Peyer's patch (tissue), 4 donors: ENCODE data around the gene NUTM2B. TPM values are rescaled to one million over a fixed set of nuclear protein-coding genes. Genes with fewer than 3 reads are reported as not detected.
"Not testable (repeated sequence)": the region's sequence is repeated elsewhere in the genome, so short reads cannot be mapped to it uniquely, and the experiment has no call there.

Experiments
- DNase-seq, 3 donors: peaks; one replicate each; pipeline ENCODE4 v3.0.0-alpha.2; 2017 to 2019
- H3K27ac ChIP-seq, 4 donors: fragments of 200-600 bp; sonication (generic); one replicate each; pipeline ENCODE4 v1.5.1; 2016 to 2019
- H3K27me3 ChIP-seq, 2 donors: fragments of 200-600 bp; sonication (generic); one replicate each; pipeline ENCODE4 v1.5.1; 2019
- H3K36me3 ChIP-seq, 3 donors: fragments of 200-600 bp; sonication (generic); one replicate each; pipeline ENCODE4 v1.5.1; 2016 to 2019
- H3K4me1 ChIP-seq, 4 donors: fragments of 200-600 bp; sonication (generic); one replicate each; pipeline ENCODE4 v1.5.1; 2016 to 2019
- H3K4me3 ChIP-seq, 4 donors: fragments of 200-600 bp; sonication (generic); 1 replicate in 3 of 4; 2 replicates in 1 of 4; pipeline ENCODE4 v1.5.1; 2016 to 2019; ENCODE audit warnings: mild to moderate bottlenecking in 1 of 4
- H3K9me3 ChIP-seq, 4 donors: fragments of 200-600 bp; sonication (generic); one replicate each; pipeline ENCODE4 v1.5.1; 2016 to 2019; ENCODE audit warnings: mild to moderate bottlenecking in 1 of 4
- total RNA-seq, 4 donors: library from RNA; depleted of rRNA; stranded (reverse); fragments of >200 nt; gene quantifications; one replicate each; pipeline ENCODE4 v1.1.0, GENCODE V29; 2016

NUTM2B gene, protein sequence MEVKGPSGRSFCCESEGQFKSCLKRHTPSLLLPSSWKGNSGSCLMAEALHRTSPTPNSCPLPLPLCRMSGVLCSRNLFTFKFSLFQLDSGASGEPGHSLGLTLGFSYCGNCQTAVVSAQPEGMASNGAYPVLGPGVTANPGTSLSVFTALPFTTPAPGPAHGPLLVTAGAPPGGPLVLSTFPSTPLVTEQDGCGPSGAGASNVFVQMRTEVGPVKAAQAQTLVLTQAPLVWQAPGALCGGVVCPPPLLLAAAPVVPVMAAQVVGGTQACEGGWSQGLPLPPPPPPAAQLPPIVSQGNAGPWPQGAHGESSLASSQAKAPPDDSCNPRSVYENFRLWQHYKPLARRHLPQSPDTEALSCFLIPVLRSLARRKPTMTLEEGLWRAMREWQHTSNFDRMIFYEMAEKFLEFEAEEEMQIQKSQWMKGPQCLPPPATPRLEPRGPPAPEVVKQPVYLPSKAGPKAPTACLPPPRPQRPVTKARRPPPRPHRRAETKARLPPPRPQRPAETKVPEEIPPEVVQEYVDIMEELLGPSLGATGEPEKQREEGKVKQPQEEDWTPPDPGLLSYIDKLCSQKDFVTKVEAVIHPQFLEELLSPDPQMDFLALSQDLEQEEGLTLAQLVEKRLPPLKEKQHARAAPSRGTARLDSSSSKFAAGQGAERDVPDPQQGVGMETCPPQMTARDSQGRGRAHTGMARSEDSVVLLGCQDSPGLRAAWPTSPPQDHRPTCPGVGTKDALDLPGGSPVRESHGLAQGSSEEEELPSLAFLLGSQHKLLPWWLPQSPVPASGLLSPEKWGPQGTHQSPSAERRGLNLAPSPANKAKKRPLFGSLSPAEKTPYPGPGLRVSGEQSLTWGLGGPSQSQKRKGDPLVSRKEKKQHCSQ
- 1 to 10 TPM in 1 of 4 donors, under 1 TPM in 1, not detected in 2; 0.94 to 3.3 TPM for total RNA-seq

DNA sequence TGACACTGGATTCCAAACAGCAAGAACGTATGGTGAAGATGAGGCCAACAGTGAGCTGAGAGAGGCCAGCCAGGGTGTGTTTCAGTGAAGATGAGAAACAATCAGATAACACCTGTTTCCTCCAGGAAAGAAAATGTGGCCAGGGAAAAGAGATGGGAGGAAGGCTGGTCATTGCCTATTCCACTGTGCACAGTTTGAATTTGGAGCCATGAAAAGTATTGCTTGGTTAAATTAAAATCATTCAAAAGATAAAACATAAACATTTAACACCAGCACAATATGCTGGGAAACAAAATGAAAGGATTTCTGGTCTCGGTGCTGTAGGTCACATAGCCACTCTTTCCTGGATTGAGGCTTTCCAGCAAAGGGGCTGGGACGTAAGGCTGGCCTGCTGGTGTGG is at the start of gene NUTM2B:
Gene NUTM2B, plus strand, starts transcription at position 301 of the 400 bp plus-strand sequence. CDS start 383 bp downstream, outside the sequence.
- H3K4me1 ChIP-seq, H3K27ac ChIP-seq, H3K9me3 ChIP-seq, H3K27me3 ChIP-seq, H3K4me3 ChIP-seq, H3K36me3 ChIP-seq, DNase-seq: not testable (repeated sequence)

DNA sequence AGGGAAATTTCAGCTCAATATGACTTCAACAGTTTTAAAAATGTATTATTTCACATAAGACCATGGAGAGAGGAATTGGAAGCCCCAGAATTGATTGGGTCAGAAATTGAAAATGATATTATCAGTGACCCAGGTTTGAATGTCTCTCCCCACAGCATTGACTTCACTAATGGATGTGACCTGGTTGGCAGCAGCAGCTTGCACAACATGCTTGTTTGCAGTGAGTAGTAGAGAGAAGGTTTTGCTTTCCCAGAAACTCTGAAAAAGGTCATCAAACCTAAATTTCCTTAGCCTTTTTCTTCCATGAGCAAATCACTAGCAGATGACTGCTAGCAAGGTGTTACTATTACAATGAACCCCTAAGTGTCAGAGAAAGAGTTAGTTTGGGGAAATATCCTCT is 39.7 kb upstream of the NUTM2B start:
- H3K36me3 ChIP-seq, H3K4me3 ChIP-seq: not testable (repeated sequence)

DNA sequence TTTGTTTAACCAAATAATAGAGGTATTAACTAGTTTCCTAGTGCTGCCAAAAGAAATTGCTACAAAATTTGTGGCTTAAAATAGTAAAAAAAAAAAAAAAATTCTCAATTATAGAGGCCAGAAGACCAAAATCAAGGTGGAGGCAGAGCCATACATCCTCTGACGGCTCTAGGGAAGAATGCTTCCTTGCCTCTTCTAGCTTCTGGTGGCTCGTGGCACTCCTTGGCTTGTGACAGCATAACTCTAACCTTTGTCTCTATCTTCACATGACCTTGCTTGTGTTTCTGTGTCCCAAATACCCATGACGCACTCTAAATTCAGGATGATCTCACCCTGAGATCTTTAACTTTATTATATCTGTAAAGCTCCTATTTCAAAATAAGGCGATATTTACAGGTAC is 38.3 kb upstream of the NUTM2B start:
- not testable (repeated sequence) for H3K27ac ChIP-seq, H3K27me3 ChIP-seq, H3K36me3 ChIP-seq, H3K9me3 ChIP-seq, H3K4me3 ChIP-seq, DNase-seq, H3K4me1 ChIP-seq

More for the DNA sequence above, 39.7 kb upstream of the NUTM2B start:
- H3K27me3 ChIP-seq, DNase-seq, H3K27ac ChIP-seq, H3K4me1 ChIP-seq, H3K9me3 ChIP-seq: not testable (repeated sequence)

DNA sequence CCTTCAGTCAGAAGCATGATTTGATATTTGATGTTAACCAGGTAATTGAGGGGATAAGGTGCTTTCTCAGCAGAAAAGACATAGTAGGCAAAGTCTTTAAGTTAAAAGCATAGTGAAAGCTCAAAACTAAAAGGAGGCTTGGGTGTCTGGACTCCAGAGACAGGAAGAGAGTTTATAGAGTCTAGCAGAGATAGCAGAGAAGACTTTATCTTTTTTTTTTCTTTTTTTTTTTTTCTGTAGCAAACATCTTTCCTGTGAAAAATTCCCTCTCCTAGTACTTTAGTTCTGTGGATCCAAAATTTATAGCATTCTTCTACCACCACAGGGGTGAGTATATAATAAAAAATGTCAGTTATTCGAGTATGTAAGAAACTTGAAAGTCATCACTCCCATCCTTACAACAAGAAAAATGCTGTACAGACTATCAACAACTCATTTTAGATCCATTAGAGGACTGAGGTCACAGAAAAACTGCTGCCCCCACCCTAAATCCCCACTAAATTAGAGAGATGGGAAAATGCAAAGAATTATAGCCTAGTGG is 33.7 kb upstream of the NUTM2B start:
- not testable (repeated sequence) for DNase-seq, H3K36me3 ChIP-seq, H3K27me3 ChIP-seq, H3K27ac ChIP-seq, H3K9me3 ChIP-seq, H3K4me3 ChIP-seq, H3K4me1 ChIP-seq

DNA sequence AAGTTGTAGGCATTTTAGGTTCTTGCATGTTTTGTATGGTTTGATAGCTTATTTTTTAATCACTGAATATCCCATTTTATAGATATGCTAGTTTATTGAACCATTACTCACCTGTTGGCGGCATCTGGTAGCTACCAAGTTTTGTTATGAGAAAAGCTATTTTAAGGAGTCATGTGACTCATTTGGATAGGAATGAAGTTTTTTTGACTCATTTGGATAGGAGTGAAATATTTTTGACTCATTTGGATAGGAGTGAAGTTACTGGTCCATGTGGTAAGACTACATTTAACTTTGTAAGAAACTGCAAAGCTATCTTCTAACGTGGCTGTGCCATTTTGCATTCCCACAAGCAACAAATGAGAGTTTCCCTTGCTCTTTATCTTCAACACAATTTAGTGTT is 28.1 kb upstream of the NUTM2B start:
- not testable (repeated sequence) for H3K9me3 ChIP-seq, H3K4me3 ChIP-seq, H3K27me3 ChIP-seq, H3K27ac ChIP-seq, H3K36me3 ChIP-seq, H3K4me1 ChIP-seq, DNase-seq

DNA sequence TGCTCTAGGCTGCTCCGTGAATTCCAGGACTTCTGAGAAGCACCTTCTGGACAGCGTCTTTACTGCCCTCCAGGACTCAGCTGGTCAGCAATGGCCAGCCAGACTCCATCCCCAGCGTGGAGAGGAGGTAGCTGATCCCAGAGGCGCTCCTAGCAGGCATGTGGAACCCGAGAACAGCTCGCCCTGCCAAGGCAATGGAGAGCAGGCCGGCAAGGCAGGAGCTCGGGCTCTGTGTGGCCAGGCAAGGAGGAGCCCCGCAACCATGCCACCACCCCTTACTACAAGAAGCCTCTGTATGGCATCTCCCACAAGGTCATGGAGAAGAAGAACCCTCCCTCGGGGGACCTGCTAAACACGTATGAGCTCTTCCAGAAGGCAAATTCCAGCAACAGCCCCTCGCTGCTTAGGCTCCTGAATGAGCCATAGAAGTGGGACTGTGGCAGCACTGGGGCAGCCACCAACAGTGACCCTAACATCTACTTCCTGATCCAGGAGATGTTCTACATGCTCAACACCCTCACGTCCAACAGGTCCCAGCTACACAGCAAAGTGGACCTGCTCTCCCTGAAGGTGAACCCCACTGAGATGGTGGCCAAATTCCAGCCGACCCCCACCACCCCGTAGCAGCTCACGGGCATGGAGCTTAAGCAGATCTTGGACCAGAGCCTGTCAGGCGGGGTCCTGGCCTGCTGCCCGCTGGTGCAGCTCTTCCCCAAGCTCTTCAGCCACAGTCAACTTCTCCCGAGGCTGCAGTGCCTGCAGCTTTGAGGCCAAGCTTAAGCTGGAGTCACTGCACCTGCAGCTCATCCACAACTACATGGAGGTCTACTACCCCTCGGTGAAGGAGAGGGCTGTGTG is 19.8 kb upstream of the NUTM2B start:
- H3K27me3 ChIP-seq, H3K9me3 ChIP-seq, H3K4me3 ChIP-seq, H3K4me1 ChIP-seq, H3K27ac ChIP-seq, DNase-seq: not testable (repeated sequence)
- H3K36me3 ChIP-seq = peaks cover 0 to 12% (median 0%) of the 10 kb centered on the region in 3 donors

DNA sequence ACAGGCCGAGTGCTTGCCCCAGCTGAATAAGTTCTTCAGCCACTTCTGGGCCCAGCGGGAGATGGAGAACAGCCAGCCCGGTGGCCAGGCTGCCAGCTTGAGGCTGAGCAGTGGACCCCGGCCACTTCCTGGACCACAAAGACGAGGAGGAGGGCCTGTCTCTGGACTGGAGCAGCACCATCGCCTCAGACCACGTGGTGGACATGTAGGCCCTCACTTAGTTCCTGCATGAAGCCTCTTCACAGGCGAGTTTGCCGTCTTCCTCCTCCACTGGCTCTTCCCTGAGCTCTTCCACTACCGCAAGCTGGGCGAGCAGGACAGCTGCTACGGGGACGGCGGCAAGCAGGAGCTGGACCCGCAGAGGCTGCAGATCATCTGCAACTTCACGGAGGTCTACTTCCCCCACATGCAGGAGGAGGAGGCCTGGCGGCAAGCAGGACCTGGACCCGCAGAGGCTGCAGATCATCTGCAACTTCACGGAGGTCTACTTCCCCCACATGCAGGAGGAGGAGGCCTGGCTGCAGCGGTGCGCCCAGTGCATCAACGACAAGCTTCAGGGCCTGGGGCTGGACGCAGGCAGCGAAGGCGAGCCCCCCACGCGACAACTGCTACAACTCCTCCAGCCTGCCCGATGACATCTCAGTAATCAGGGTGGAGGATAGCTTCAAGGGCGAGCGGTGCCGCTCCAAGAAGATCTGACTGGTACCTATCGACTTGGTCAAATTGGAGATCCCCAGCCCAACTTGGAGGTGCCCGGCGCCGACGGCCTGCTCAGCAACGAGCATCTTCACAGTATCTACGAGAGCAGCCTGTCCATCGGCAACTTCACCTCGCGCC is 18.9 kb upstream of the NUTM2B start:
- peaks cover 0 to 12% (median 0%) of the 10 kb centered on the region in 3 donors for H3K36me3 ChIP-seq
- not testable (repeated sequence) for H3K27me3 ChIP-seq, H3K27ac ChIP-seq, H3K4me3 ChIP-seq, H3K9me3 ChIP-seq, DNase-seq, H3K4me1 ChIP-seq

DNA sequence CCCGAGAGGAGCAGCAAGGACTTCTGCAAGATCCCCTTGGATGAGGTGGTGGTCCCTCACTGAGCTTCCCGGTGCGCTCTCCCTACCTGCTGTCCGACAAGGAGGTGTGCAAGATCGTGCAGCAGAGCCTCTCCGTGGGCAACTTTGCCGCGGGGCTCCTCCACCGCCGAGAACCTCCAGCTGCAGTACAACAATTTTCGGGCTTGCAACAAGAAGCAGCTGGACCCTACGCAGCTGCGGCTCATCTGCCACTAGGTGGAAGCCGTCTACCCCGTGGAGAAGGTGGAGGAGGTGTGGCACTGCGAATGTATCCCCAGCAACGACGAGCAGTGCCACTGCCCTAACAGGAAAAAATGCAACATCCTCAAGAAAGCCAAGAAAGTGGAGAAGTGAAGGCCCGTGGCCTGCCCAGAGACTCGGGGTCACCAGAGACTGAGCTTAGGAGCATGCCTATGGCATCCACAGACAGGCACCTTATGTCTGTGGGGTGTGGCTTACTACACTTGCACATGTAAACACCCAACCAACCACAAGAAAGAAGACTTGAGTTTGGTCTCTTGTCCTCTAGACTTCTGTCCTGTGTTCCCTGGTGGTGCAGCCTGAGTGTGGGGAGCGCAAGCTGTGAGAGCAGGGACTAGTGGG is 17.9 kb upstream of the NUTM2B start:
- not testable (repeated sequence) for H3K9me3 ChIP-seq, H3K4me1 ChIP-seq, H3K27ac ChIP-seq, H3K4me3 ChIP-seq, H3K27me3 ChIP-seq
- peak; percentile 52 to 85 (median 61) for DNase-seq
- peaks cover 0 to 12% (median 0%) of the 10 kb centered on the region in 3 donors for H3K36me3 ChIP-seq

DNA sequence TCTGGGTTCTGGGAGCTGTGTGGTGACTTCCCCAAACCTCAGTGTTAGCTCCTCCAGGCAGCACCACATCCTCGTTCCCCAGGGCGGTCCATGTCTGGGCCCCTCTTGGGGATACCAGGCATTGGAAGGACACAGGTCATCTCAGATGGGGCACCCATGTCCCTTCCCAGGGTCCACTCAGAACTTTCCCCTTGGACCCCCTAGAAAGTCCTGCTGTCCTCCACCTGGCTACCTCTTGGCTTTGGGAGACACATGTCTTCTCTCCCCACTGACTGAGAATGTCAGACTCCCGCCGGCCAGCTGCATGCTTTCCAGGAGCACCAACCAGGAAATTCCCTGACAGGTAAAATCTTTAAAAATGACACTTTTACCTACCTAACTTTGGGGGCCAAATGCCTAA is 16.4 kb upstream of the NUTM2B start:
- H3K4me1 ChIP-seq, H3K27me3 ChIP-seq, H3K27ac ChIP-seq, H3K4me3 ChIP-seq, DNase-seq, H3K9me3 ChIP-seq: not testable (repeated sequence)
- H3K36me3 ChIP-seq = peaks cover 0 to 12% (median 0%) of the 10 kb centered on the region in 3 donors

DNA sequence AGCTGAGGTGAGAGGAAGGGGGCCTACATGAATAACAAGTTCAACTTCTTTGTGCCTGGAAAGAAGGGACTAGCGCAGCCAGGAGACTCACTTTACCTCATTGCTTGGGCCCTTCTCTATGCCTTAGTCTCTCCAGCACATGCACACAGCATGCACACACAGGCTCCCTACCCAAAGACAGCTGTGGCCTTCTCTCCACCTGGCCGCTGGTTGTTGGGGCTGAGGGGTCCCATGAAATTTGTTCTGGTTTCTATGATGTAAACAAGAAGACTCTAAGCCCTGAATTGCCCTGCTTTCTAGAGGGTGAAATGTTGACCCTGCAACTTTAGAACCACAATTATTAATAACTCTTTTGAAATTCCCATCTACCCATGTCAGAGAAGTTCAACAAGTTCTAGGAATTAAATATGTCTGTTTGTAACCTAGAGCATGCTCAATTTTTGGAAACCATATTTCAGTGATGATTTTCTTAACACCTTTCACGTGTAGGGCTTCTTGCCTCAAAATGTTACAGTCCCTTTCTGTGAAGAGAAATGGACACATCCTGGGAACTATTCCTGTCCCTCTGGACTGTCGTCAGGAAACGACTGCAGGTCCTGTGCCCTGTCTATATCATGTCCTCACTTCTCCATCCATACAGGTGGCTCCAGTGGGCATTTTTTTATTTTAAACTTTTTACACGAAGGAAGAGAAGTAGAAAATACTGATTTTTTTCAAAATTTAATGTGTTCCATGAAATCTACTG is 15.4 kb upstream of the NUTM2B start:
- H3K27me3 ChIP-seq, H3K27ac ChIP-seq, H3K4me1 ChIP-seq, H3K9me3 ChIP-seq, DNase-seq, H3K4me3 ChIP-seq: not testable (repeated sequence)
- H3K36me3 ChIP-seq = peaks cover 0 to 12% (median 0%) of the 10 kb centered on the region in 3 donors

DNA sequence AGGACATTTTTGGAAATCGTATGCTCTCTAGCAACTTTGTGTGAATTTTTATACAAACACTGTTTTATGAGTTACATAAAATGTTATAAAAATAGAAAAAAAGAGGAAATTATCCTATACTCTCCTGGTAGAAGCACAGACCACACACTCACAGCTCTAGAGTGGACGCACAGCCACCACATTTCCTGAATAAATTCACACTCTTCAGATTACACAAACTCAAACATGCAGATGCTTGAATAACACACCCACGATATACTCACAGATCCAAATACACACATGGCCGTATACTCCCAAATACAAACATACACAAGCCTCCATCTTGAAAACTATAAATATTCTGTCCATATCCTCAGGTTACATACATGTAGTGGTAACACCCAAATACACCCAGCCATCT is 14.2 kb upstream of the NUTM2B start:
- H3K4me3 ChIP-seq, H3K4me1 ChIP-seq, DNase-seq, H3K27me3 ChIP-seq, H3K9me3 ChIP-seq, H3K27ac ChIP-seq: not testable (repeated sequence)
- H3K36me3 ChIP-seq = peaks cover 0 to 12% (median 0%) of the 10 kb centered on the region in 3 donors

DNA sequence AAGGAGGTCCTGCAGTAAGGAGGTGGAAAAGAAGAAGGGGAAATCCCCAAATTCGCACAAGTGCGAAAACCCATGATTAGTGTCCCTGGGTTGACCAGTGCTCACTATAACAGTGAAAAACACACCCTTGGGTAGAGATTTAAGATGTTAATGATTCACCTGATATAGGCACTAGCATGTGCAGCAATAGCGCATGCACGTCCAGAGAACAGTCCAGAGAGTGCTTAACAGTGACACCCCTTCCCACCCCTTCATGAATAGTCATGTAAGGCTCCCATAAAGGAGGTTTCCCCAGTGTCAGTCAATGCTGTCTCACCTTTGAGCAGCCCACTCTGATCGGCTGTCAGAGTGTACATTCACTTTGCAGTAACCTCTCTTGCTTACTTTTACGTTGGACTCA is 6.4 kb upstream of the NUTM2B start:
- H3K27ac ChIP-seq, H3K4me1 ChIP-seq, H3K36me3 ChIP-seq, DNase-seq, H3K4me3 ChIP-seq, H3K27me3 ChIP-seq, H3K9me3 ChIP-seq: not testable (repeated sequence)
